NB4 (cell line): ENCODE measurements around the gene PDE4B.

Experiments
- DNase-seq: peaks from one replicate; pipeline ENCODE4 v3.0.0; 2010; ENCODE audit warnings: low read depth
- H3K4me3 ChIP-seq: one replicate; pipeline ENCODE4 v1.5.1; 2011; ENCODE audit warnings: mild to moderate bottlenecking, low read depth, low read length, moderate library complexity
- MYC ChIP-seq: IDR thresholded peaks from 2 replicates; pipeline ENCODE4 v1.6.1; 2011; ENCODE audit warnings: low read depth, low read length
- POLR2A ChIP-seq: IDR thresholded peaks from 2 replicates; pipeline ENCODE4 v1.6.1; 2011; ENCODE audit warnings: mild to moderate bottlenecking; ENCODE audit not compliant: insufficient read length; ENCODE audit errors: extremely low read depth
- TF ChIP-seq, protein P1 (sequence below): IDR thresholded peaks from 2 replicates; pipeline ENCODE4 v1.6.1; 2011; ENCODE audit warnings: low read depth, low read length
- TF ChIP-seq, protein P2 (sequence below): IDR thresholded peaks from one replicate; pipeline ENCODE4 v1.5.1; 2012; ENCODE audit warnings: low read depth, low read length

Gene PDE4B

DNA sequence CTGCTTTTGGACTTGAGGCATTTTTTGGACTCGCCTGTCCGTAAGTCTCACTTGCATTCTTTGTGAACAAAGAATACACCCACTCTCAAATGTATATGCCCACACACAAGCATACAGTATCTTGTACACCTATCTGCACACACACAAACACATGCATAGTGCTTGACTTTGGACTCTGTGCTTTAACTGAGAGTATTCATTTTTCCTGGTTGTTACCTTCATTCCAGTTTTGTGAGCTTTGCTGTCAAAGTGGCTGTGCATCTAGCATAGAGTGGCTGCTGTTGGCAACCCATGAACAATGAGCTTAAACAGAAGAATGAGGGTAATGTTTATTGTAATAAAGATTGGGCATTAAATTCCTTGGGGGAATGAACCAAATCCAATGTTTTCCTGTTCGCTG, 199.0 kb downstream of the PDE4B start:
- TF ChIP-seq, protein P1, sequence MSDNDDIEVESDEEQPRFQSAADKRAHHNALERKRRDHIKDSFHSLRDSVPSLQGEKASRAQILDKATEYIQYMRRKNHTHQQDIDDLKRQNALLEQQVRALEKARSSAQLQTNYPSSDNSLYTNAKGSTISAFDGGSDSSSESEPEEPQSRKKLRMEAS, result no peak
- TF ChIP-seq, protein P2, sequence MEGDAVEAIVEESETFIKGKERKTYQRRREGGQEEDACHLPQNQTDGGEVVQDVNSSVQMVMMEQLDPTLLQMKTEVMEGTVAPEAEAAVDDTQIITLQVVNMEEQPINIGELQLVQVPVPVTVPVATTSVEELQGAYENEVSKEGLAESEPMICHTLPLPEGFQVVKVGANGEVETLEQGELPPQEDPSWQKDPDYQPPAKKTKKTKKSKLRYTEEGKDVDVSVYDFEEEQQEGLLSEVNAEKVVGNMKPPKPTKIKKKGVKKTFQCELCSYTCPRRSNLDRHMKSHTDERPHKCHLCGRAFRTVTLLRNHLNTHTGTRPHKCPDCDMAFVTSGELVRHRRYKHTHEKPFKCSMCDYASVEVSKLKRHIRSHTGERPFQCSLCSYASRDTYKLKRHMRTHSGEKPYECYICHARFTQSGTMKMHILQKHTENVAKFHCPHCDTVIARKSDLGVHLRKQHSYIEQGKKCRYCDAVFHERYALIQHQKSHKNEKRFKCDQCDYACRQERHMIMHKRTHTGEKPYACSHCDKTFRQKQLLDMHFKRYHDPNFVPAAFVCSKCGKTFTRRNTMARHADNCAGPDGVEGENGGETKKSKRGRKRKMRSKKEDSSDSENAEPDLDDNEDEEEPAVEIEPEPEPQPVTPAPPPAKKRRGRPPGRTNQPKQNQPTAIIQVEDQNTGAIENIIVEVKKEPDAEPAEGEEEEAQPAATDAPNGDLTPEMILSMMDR, result no peak
- TF ChIP-seq MYC, result no peak
- TF ChIP-seq POLR2A, result no peak
- DNase-seq, result no peak
- no peak overlapping the region for H3K4me3 ChIP-seq

DNA sequence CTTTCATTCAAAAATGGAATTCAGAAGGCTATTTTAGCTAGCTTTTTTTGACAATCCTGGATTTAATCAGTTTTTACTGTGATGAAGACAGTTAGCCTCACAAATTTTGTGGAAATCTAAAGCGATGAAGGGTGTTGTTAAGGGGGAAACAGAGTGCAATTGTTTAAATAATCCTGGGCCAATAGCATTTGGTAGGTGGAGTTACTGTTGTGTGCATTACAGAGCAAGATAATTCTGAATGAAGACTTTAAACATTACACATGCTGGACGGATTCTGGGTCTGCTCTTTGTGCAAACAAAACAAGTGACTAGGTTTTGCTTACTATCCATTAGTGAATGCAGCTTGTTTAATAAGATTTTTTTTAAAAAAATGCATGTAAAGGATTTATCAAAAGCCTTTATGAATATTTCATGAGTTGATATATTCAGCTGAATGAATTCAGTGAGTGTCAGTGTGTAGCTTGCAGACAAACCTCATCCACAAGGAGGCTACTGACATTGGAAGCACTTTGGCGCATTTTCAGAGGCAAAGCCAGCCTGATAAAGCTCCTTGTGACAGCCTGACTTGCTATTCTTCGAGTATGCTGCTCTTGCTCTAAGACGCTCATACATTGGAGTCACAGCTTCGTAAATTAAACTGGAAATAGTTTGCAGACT, 199.6 kb downstream of the PDE4B start:
- H3K4me3 ChIP-seq, result no peak overlapping the region
- TF ChIP-seq, protein P2, result no peak
- TF ChIP-seq, protein P1, result no peak
- TF ChIP-seq MYC (no peak), POLR2A (no peak)
- DNase-seq, result no peak

DNA sequence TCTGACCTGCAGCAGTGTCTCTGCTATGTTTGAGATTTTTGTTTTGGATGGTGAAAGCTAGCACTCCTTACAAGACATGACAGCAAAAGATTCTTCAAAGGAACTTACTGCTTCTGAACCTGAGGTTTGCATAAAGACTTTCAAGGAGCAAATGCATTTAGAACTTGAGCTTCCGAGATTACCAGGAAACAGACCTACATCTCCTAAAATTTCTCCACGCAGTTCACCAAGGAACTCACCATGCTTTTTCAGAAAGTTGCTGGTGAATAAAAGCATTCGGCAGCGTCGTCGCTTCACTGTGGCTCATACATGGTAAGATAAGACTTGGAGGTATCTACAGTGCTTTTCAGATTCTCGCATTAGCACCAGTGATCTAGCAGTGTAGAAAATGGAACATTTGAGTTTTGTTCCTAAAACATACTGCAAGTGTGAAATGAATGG, 200.2 kb downstream of the PDE4B start:
- no peak for DNase-seq
- no peak overlapping the region for H3K4me3 ChIP-seq
- TF ChIP-seq, protein P2, result no peak
- TF ChIP-seq POLR2A, result no peak
- TF ChIP-seq, protein P1, result no peak
- no peak for TF ChIP-seq MYC

DNA sequence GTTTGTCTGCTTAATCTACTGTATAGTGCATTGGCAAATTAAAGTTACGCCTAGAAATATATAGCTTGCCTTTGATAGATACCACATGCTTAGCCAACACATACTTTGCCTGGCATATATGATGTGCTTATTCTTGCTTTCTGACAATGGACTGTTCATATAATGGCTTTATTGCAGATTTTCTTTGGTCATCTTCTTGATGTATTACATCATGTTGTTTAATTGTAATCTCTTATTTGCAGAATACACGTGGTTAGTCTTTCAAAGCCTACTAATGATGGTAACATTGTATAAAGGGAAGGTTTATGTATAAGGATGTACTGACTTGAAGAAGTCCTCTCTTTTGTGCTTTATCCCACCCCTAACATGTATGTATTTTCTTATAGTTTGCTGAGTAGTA, 201.5 kb downstream of the PDE4B start:
- no peak overlapping the region for H3K4me3 ChIP-seq
- TF ChIP-seq MYC, result no peak
- TF ChIP-seq, protein P2, result no peak
- TF ChIP-seq, protein P1, result no peak
- TF ChIP-seq POLR2A, result no peak
- no peak for DNase-seq

DNA sequence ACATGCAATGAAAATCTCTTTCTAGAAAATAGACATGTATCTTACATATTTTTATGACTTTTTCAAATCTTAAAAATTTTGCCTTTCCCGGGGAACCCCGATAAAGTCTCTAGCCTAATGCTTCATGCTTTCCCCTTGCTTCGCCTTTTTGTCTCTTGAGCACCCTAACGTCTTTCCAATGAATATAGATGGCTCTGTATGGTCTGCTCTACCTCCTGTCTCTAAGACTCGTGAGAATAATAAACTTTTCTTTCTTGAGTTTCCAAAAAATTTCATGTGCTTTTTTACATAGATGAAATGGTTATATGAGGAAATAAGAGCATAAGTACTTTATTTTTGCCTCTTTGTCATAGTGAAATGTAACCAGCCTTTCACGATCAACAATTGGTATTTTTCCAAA, 202.6 kb downstream of the PDE4B start:
- DNase-seq, result no peak
- TF ChIP-seq POLR2A, result no peak
- TF ChIP-seq, protein P2, result no peak
- TF ChIP-seq, protein P1, result no peak
- TF ChIP-seq MYC, result no peak
- no peak overlapping the region for H3K4me3 ChIP-seq

DNA sequence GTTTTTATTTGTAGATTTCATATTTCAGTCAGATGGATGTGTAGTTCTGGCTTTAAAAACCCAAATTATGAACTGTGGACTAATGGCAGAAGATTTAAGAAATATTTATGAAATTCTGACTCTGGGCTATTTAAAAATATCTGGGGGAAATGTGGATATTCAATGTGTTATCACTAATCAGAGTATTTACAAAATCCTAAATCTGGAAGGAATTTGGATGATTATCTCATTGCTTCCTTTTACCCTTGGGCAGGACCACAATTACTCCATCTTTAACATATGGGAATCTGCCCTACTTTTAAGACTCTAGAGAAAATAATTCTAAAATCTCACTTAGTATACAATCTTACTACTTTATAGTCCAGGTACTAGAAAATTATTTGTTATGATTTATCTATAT, 203.2 kb downstream of the PDE4B start:
- no peak overlapping the region for H3K4me3 ChIP-seq
- no peak for TF ChIP-seq POLR2A
- TF ChIP-seq MYC, result no peak
- TF ChIP-seq, protein P1, result no peak
- TF ChIP-seq, protein P2, result no peak
- no peak for DNase-seq
